Measurements from ENCODE around the gene SLC8B1. TPM values are rescaled to one million over a fixed set of nuclear protein-coding genes. Genes with fewer than 3 reads are reported as not detected.

The SLC8B1 gene
- total and polyA plus RNA-seq, 4 donors = 9.9 to 23.8 (median 14.2) TPM

- WGBS = 95% methylated on average over 8 of the region's 8 CpGs
- no peaks in the 10 kb centered on the region for H3K27me3 ChIP-seq (ENCODE audit: control insufficient read depth in 4 of 4, insufficient read depth in 4 of 4, low read length in 3 of 4)
- peaks cover 3 to 30% (median 7%) of the 10 kb centered on the region in 4 donors for H3K36me3 ChIP-seq (ENCODE audit: control insufficient read depth in 4 of 4, insufficient read depth in 3 of 4, low read depth in 1 of 4, low read length in 3 of 4)
- no peak for TF ChIP-seq RAD21 (IDR thresholded peaks at IDR 0.05)
- TF ChIP-seq JUND (IDR thresholded peaks at IDR 0.05) = no peak
- no peak for TF ChIP-seq ATF3 (IDR thresholded peaks at IDR 0.05)
- TF ChIP-seq FOXA2 (IDR thresholded peaks at IDR 0.05) = no peak
- no peak for TF ChIP-seq SP1 (IDR thresholded peaks at IDR 0.05)
- no peak for TF ChIP-seq FOXA1 (IDR thresholded peaks at IDR 0.05)
- TF ChIP-seq REST (IDR thresholded peaks at IDR 0.05) = no peak
- no peak for TF ChIP-seq ZBTB33 (IDR thresholded peaks at IDR 0.05)
- no peak for TF ChIP-seq EGR1 (IDR thresholded peaks at IDR 0.05; ENCODE audit: low read depth in 2 of 2)
- TF ChIP-seq TAF1 (conservative IDR thresholded peaks at IDR 0.05) = no peak
- no peak for TF ChIP-seq CTCF (IDR thresholded peaks at IDR 0.05; ENCODE audit: low read depth, low read length, missing input control)
- no peak for TF ChIP-seq GABPA (IDR thresholded peaks at IDR 0.05 in 1 of 2, conservative IDR thresholded peaks at IDR 0.05 in 1 of 2)
- no peak for TF ChIP-seq RXRA (IDR thresholded peaks at IDR 0.05)
- no peak for TF ChIP-seq MAX (IDR thresholded peaks at IDR 0.05)
- no peak for TF ChIP-seq HNF4A (conservative IDR thresholded peaks at IDR 0.05)
- no peak for TF ChIP-seq HNF4G (IDR thresholded peaks at IDR 0.05)
- TF ChIP-seq NR2F2 (IDR thresholded peaks at IDR 0.05) = no peak
- no peak for DNase-seq (ENCODE audit: low spot score)
- peaks cover 6 to 14% (median 10%) of the 10 kb centered on the region in 4 donors for H3K4me1 ChIP-seq (ENCODE audit: control insufficient read depth in 4 of 4, insufficient read depth in 4 of 4, low read length in 3 of 4)
- no peak overlapping the region for H3K27ac ChIP-seq (ENCODE audit: low read depth in 1 of 2, low read length in 2 of 2)
- no peak overlapping the region for H3K9ac ChIP-seq (ENCODE audit: low read depth in 1 of 2, low read length in 2 of 2)
- H3K4me3 ChIP-seq (ENCODE audit: low read depth in 1 of 3, low read length in 3 of 3) = no peak overlapping the region
- no peaks in the 10 kb centered on the region for H3K9me3 ChIP-seq (ENCODE audit: control insufficient read depth in 4 of 4, low read length in 3 of 4)
Observed at GRCh38 chr12:113302466-113302865, 32.4 kb downstream of the SLC8B1 start.
